Fibroblast of the aortic adventitia (primary cell): ENCODE measurements around the gene THUMPD3. TPM values are rescaled to one million over a fixed set of nuclear protein-coding genes. Genes with fewer than 3 reads are reported as not detected.

Source experiments
- DNase-seq: peaks from one replicate; pipeline ENCODE4 v3.0.0-alpha.2; 2010; ENCODE audit warnings: low read depth
- H3K4me3 ChIP-seq: 2 replicates; pipeline ENCODE4 v1.5.1; 2011; ENCODE audit warnings: low read depth, mild to moderate bottlenecking, control low read depth, low read length, moderate library complexity
- total RNA-seq: library from RNA; depleted of rRNA; stranded (reverse); fragments of >200 nt; gene quantifications from 2 replicates; pipeline ENCODE4 v1.2.3, GENCODE V29; 2012; ENCODE audit warnings: low replicate concordance
- TF ChIP-seq, protein P1 (sequence below): IDR thresholded peaks from 2 replicates; pipeline ENCODE4 v1.5.1; 2011; ENCODE audit warnings: mild to moderate bottlenecking, low read length, control low read depth, inconsistent platforms; ENCODE audit not compliant: insufficient read depth

Gene THUMPD3
- total RNA-seq, 1 donor: 48.3 TPM

DNA sequence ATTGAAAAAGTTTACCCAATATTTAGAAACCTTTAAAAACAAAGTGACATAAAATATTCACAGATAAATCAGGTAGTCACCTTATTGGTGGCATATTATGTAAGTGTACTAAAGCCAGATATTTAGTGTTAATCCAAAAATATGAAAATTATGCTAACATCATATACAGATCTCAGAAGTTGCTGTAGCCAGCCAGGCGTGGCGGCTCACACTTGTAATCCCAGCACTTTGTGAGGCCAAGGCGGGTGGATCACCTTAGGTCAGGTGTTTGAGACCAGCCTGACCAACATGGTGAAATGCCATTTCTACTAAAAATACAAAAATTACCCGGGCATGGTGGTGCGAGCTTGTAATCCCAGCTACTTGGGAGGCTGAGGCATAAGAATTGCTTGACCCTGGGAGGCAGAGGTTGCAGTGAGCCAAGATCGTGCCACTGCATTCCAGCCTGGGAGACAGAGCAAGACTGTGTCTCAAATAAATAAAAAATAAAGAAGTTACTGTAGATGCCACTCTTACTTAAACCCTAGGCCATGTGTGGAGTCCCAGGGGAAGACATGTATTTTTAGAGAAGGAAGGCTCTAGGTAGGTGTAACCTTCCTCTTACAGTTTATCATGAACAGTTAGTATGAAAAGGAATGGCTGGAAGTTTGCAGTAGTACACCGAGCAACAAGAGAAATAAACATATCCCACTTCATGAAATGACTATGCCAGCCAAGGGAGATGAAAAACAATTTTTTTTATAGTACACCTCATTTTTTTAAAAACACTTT lies 44.2 kb downstream of the THUMPD3 start:
- TF ChIP-seq, protein P1, sequence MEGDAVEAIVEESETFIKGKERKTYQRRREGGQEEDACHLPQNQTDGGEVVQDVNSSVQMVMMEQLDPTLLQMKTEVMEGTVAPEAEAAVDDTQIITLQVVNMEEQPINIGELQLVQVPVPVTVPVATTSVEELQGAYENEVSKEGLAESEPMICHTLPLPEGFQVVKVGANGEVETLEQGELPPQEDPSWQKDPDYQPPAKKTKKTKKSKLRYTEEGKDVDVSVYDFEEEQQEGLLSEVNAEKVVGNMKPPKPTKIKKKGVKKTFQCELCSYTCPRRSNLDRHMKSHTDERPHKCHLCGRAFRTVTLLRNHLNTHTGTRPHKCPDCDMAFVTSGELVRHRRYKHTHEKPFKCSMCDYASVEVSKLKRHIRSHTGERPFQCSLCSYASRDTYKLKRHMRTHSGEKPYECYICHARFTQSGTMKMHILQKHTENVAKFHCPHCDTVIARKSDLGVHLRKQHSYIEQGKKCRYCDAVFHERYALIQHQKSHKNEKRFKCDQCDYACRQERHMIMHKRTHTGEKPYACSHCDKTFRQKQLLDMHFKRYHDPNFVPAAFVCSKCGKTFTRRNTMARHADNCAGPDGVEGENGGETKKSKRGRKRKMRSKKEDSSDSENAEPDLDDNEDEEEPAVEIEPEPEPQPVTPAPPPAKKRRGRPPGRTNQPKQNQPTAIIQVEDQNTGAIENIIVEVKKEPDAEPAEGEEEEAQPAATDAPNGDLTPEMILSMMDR: no peak
- no peak for DNase-seq
- no peak overlapping the region for H3K4me3 ChIP-seq

DNA sequence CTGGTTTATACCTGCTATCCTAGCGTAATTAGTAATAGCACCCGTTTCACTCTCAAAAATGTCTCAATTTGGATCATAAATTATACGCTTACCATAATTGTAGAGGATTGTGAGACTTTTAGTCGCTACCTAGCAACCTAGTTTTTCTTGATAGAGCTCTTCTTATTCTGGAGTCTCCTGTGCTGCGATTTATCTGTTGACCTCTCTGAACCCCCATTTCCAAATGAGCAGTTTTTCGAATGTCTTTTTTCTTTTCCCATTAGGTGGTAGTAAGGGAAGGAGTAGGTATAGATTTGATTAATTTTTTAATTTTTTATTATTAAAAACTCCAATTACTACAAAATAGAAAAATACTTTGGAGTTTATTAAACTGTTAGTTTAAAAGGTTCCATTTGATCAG lies 45.2 kb downstream of the THUMPD3 start:
- no peak overlapping the region for H3K4me3 ChIP-seq

DNA sequence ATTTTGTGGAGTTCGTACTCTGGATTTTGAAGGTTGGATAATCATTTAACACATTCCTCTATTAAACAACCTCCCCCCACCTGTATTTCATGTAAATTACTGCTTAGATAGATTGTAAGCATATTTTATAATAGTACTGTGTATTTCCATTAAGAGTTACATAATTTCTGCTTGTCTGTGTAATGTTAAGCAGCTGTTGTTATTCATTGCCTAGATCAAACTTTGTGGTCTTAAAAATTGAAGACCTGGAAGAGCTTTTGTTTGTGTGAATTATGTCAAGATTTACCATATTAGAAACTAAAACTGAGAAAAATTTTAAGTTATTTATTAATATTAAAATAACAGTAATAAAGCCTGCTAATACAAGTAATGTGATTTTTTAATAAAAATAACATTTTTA lies 45.7 kb downstream of the THUMPD3 start:
- H3K4me3 ChIP-seq: no peak overlapping the region
- TF ChIP-seq, protein P1: no peak
- DNase-seq: no peak

More for the DNA sequence above, 45.2 kb downstream of the THUMPD3 start:
- no peak for DNase-seq
- TF ChIP-seq, protein P1: no peak

DNA sequence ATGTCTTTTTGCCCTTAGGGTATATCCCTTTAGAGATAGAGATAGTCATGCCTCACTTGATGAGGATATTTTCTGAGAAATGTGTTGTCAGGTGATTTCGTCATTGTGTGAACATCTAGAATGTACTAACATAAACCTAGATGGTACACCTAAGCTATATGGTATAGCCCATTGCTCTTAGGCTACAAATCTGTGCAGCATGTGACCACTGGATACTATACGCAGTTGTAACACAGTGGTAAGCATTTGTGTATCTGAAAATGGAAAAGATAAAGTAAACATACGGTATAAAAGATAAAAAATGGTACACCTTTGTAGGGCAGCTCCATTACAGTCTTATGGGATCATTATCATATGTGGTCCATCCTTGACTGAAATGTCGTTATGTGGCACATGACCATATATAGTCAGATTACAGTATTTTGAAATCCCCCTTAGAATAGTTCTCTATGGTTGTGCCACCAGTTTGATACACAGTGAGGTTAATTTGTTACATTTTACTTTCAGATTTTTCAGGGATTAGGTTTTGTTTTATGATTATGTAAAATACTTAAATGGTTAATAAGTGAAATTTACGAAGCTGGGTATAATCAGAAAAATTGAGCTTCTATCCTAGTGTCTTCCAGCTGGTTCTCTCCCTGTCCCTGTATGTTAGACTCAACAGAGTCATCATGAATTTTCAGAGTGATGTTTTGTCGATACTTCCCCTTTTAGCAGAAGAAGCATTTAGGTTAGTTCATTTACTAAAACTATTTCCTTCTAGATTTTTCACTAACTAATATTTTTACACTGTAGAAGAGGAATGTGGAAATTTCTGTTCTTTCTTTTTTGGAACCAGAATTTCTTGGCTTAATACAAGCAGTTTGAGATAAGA lies 47.4 kb downstream of the THUMPD3 start:
- no peak for DNase-seq
- no peak overlapping the region for H3K4me3 ChIP-seq
- TF ChIP-seq, protein P1: no peak

DNA sequence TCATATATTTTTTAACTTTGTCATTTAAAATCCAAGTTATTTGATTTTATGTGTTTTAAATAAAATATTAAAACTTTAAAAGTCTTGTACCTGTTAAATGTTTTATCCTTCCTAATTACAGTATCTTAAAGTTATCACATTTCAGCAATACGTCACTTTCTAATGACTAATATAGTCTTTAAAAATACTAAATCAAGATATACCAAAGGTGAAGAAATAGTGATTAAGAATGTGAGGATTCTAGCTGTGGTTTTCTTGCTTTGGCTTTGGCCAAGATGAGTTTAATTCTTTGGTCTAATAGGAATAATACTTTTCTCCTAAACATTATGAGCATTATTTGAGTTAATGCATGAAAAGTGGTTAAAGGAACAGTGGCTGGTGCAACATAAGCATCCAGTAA lies 48.4 kb downstream of the THUMPD3 start:
- TF ChIP-seq, protein P1: no peak
- DNase-seq: no peak
- no peak overlapping the region for H3K4me3 ChIP-seq

DNA sequence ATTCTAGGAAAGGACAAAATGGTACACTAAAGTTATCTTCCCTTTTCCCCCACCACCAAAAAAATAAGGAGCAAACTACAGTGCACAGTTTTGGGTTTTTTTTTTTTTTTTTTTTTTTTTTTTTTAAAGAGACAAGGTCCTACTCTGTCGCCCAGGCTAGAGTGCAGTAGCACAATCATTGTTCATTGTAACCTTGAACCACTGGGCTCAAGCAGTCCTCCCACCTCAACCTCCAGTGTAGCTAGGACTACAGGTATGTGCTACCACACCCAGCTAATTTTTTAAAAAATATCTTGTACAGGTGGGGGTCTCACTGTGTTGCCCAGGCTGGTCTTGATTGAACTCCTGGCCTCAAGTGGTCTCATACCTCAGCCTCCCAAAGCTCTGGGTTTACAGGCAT lies 49.4 kb downstream of the THUMPD3 start:
- H3K4me3 ChIP-seq: no peak overlapping the region
- TF ChIP-seq, protein P1: no peak
- DNase-seq: no peak
